OCI-LY1 (cell line): Measurements from ENCODE around the gene ANKRD6.

Experiments
- H2AFZ ChIP-seq: fragments of 200-600 bp; sonication (generic), shearing (Covaris generic); 2 replicates; pipeline ENCODE4 v1.6.0; 2014; ENCODE audit warnings: antibody characterized with exemption, mild to moderate bottlenecking, low read length
- H3F3A ChIP-seq: fragments of 200-600 bp; sonication (generic), shearing (Covaris generic); 2 replicates; pipeline ENCODE4 v1.6.0; 2014; ENCODE audit warnings: mild to moderate bottlenecking, antibody characterized with exemption, low read length, moderate library complexity; ENCODE audit not compliant: insufficient read depth
- H3K27ac ChIP-seq: fragments of 200-600 bp; sonication (generic); 2 replicates; pipeline ENCODE4 v1.5.1; 2014; ENCODE audit warnings: low read length, mixed run types, mild to moderate bottlenecking, low read depth; ENCODE audit not compliant: poor library complexity, severe bottlenecking
- H3K27me3 ChIP-seq: fragments of 200-600 bp; sonication (generic); 2 replicates; pipeline ENCODE4 v1.6.0; 2014; ENCODE audit warnings: antibody characterized with exemption, mild to moderate bottlenecking, low read length, moderate library complexity; ENCODE audit not compliant: insufficient read depth
- H3K36me3 ChIP-seq: fragments of 200-600 bp; sonication (generic); 2 replicates; pipeline ENCODE4 v1.6.1; 2014; ENCODE audit warnings: mild to moderate bottlenecking, antibody characterized with exemption, low read length, moderate library complexity, mixed read lengths; ENCODE audit not compliant: insufficient read depth
- H3K4me1 ChIP-seq: fragments of 200-600 bp; sonication (generic); 2 replicates; pipeline ENCODE4 v1.5.1; 2014; ENCODE audit warnings: mild to moderate bottlenecking, low read length, moderate library complexity; ENCODE audit not compliant: insufficient read depth, severe bottlenecking
- H3K4me2 ChIP-seq: fragments of 200-600 bp; sonication (generic), shearing (Covaris generic); 2 replicates; pipeline ENCODE4 v1.6.1; 2014; ENCODE audit warnings: low read length
- H3K4me3 ChIP-seq: fragments of 200-600 bp; sonication (generic); 2 replicates; pipeline ENCODE4 v1.5.1; 2014; ENCODE audit warnings: low read length, low read depth, mild to moderate bottlenecking, mixed read lengths; ENCODE audit not compliant: poor library complexity, severe bottlenecking
- H3K79me2 ChIP-seq: fragments of 200-600 bp; shearing (Covaris generic); 2 replicates; pipeline ENCODE4 v1.6.1; 2016; ENCODE audit warnings: mixed run types, low read length, mixed read lengths; ENCODE audit not compliant: insufficient read depth
- H3K9ac ChIP-seq: fragments of 200-600 bp; sonication (generic), shearing (Covaris generic); 2 replicates; pipeline ENCODE4 v1.6.1; 2014; ENCODE audit warnings: mild to moderate bottlenecking, low read length, mixed read lengths
- H3K9me2 ChIP-seq: fragments of 200-600 bp; sonication (generic), shearing (Covaris generic); 2 replicates; pipeline ENCODE4 v1.6.1; 2014; ENCODE audit warnings: low read depth, mild to moderate bottlenecking, low read length, mixed read lengths
- H3K9me3 ChIP-seq: fragments of 200-600 bp; shearing (Covaris generic); 2 replicates; pipeline ENCODE4 v1.6.1; 2014; ENCODE audit warnings: low read length, mixed read lengths
- H4K20me1 ChIP-seq: fragments of 200-600 bp; sonication (generic), shearing (Covaris generic); 2 replicates; pipeline ENCODE4 v1.6.0; 2016; ENCODE audit warnings: mild to moderate bottlenecking, low read length; ENCODE audit not compliant: insufficient read depth
- EZH2 ChIP-seq: fragments of 200-600 bp; sonication (generic), shearing (Covaris generic); IDR thresholded peaks from 2 replicates; pipeline ENCODE4 v1.8.0; 2017; ENCODE audit warnings: borderline replicate concordance, mixed run types, mild to moderate bottlenecking, antibody characterized with exemption, low read length, moderate library complexity, mixed read lengths
- TF ChIP-seq, protein P1 (sequence below): fragments of 200-600 bp; sonication (generic), shearing (Covaris generic); IDR thresholded peaks from 2 replicates; pipeline ENCODE4 v1.5.1; 2017; ENCODE audit warnings: mild to moderate bottlenecking, antibody characterized with exemption, low read length, moderate library complexity, mixed read lengths

The ANKRD6 gene

GRCh38 chr6:89494131-89494793 lies 61.3 kb downstream of the ANKRD6 start:
- no peak overlapping the region for H3K4me2 ChIP-seq
- H3K4me1 ChIP-seq, result no peaks in the 10 kb centered on the region
- no peak overlapping the region for H2AFZ ChIP-seq
- H3K79me2 ChIP-seq, result no peaks in the 10 kb centered on the region
- H3K9me2 ChIP-seq, result no peaks in the 10 kb centered on the region
- H3K4me3 ChIP-seq, result no peak overlapping the region
- TF ChIP-seq, protein P1, sequence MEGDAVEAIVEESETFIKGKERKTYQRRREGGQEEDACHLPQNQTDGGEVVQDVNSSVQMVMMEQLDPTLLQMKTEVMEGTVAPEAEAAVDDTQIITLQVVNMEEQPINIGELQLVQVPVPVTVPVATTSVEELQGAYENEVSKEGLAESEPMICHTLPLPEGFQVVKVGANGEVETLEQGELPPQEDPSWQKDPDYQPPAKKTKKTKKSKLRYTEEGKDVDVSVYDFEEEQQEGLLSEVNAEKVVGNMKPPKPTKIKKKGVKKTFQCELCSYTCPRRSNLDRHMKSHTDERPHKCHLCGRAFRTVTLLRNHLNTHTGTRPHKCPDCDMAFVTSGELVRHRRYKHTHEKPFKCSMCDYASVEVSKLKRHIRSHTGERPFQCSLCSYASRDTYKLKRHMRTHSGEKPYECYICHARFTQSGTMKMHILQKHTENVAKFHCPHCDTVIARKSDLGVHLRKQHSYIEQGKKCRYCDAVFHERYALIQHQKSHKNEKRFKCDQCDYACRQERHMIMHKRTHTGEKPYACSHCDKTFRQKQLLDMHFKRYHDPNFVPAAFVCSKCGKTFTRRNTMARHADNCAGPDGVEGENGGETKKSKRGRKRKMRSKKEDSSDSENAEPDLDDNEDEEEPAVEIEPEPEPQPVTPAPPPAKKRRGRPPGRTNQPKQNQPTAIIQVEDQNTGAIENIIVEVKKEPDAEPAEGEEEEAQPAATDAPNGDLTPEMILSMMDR, result no peak
- no peak for TF ChIP-seq EZH2
- H3K36me3 ChIP-seq, result no peaks in the 10 kb centered on the region
- no peaks in the 10 kb centered on the region for H4K20me1 ChIP-seq
- no peak overlapping the region for H3K9ac ChIP-seq
- no peaks in the 10 kb centered on the region for H3F3A ChIP-seq
- no peak overlapping the region for H3K27ac ChIP-seq
- H3K27me3 ChIP-seq, result no peaks in the 10 kb centered on the region; the same call in 1 of the 2 replicates
- no peaks in the 10 kb centered on the region for H3K9me3 ChIP-seq

DNA sequence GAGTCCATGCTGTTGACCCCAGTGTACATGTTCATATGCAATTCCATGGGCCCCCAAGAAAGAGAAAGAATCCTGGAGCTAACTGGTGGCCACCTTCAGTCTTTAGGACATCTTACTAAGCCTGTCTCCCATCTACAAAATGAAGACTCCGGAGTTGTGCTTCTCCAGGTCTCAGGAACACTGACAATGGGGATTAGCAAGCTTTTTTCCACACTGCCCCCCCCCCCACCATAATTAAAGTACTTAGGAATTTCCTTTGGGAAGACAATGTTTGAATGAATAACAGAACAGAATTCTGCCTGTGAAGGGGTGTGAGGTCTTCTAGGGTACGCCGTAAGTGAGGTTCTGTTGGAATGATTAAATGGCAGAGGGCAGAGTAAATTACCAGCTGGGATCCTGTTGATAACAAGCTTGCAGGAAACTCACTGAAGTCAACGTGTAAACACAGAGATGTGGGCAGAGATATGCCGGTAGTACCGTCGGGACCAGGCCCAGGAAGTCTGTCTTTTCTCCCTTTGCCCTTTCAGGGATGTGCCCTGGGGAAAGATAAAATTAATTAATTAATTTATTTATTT lies 63.1 kb downstream of the ANKRD6 start:
- no peaks in the 10 kb centered on the region for H3K9me2 ChIP-seq
- no peak overlapping the region for H3K27ac ChIP-seq
- no peaks in the 10 kb centered on the region for H3K36me3 ChIP-seq
- H3K9me3 ChIP-seq, result no peaks in the 10 kb centered on the region
- no peak overlapping the region for H2AFZ ChIP-seq
- no peaks in the 10 kb centered on the region for H4K20me1 ChIP-seq
- no peak overlapping the region for H3K4me2 ChIP-seq
- no peak overlapping the region for H3K9ac ChIP-seq
- no peak overlapping the region for H3K4me3 ChIP-seq
- no peaks in the 10 kb centered on the region for H3F3A ChIP-seq
- H3K27me3 ChIP-seq, result no peaks in the 10 kb centered on the region; the same call in 1 of the 2 replicates
- H3K4me1 ChIP-seq, result no peaks in the 10 kb centered on the region
- no peaks in the 10 kb centered on the region for H3K79me2 ChIP-seq
- TF ChIP-seq EZH2, result no peak
- TF ChIP-seq, protein P1, result no peak

DNA sequence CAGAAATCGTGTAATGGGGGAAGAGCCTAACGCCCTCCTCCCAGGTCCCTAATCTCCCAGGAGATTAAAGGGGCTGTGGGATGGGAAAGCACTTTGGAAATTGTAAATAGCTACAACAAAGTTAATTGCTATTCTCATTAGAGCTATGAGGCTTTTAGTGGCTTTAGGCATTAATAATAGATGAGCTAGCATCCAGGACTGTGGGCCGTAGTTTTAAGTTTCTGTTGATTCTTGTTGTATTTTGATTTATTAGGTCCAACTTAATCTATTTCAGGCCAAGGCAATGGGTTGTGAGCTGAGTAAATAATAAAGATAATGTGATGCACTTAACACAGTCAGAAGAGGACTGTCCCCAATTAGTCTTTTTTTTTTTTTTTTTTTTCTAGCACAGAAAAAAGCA lies 67.7 kb downstream of the ANKRD6 start:
- Histone ChIP-seq H3K27me3 (no peaks in the 10 kb centered on the region; the same call in 1 of the 2 replicates), H2AFZ (no peak overlapping the region), H4K20me1 (no peaks in the 10 kb centered on the region), H3K79me2 (no peaks in the 10 kb centered on the region), H3K9me2 (no peaks in the 10 kb centered on the region), H3K36me3 (no peaks in the 10 kb centered on the region), H3K27ac (no peak overlapping the region), H3K4me1 (no peaks in the 10 kb centered on the region), H3K4me3 (no peak overlapping the region), H3F3A (no peaks in the 10 kb centered on the region), H3K9me3 (no peaks in the 10 kb centered on the region), H3K4me2 (no peak overlapping the region), H3K9ac (no peak overlapping the region)
- TF ChIP-seq, protein P1, result no peak
- TF ChIP-seq EZH2, result no peak
